COLO668 (cell line): ENCODE results near the gene HOXB2.

Experiments
- DNase-seq: peaks from one replicate; lab custom pipeline; 2025; ENCODE audit not compliant: unreplicated experiment; lab: John Stamatoyannopoulos, UW

The HOXB2 gene

DNA sequence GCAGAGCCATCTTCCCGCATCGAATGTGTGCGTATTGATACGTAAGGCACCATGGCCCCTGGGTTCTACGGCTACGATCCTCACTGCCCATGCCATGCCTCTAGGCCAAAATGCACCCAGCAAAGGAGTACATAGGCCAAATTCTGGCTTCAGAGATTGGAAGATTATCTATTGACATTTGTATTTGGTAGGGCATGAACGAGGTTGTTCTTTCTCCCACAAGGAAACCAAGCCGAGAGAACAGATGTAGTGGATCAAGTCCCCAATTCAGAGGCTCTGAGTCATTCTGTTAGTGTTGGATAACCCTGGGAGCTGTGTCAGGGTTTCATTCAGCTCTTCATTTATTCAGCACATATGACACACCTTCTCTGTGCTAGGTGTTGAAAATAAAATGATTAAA lies 50.6 kb downstream of the HOXB2 start:
- DNase-seq, result no peak
